Measurements from ENCODE around the gene ZNF835.

- TF ChIP-seq FOXM1 (IDR thresholded peaks at IDR 0.05; ENCODE audit: borderline replicate concordance, low read depth) (no peak), MAX (IDR thresholded peaks at IDR 0.05) (no peak), EP300 (IDR thresholded peaks at IDR 0.05; ENCODE audit: borderline replicate concordance) (no peak), CREB1 (IDR thresholded peaks at IDR 0.05; ENCODE audit: low read depth) (no peak)
These were observed 30.3 kb upstream of the ZNF835 start for GRCh38 chr19:56701895-56702294.
